HG03575 (cell line): ENCODE measurements around the gene STAM2.
"Not testable (repeated sequence)": the region's sequence is repeated elsewhere in the genome, so short reads cannot be mapped to it uniquely, and the experiment has no call there.

ENCODE experiments used
- ATAC-seq: cut with Tn5 transposase; IDR thresholded peaks from one replicate; pipeline ENCODE4 v1.9.1; 2021; ENCODE audit not compliant: unreplicated experiment, insufficient number of reproducible peaks, low FRiP score; ENCODE audit errors: extremely low read depth

STAM2 gene

GRCh38 chr2:152175368-152176112 lies at the start of gene STAM2:
TSS of gene STAM2 (minus strand) at chr2:152175763. CDS start at chr2:152175642, 121 bp downstream.
- peak; percentile 49 for ATAC-seq

DNA sequence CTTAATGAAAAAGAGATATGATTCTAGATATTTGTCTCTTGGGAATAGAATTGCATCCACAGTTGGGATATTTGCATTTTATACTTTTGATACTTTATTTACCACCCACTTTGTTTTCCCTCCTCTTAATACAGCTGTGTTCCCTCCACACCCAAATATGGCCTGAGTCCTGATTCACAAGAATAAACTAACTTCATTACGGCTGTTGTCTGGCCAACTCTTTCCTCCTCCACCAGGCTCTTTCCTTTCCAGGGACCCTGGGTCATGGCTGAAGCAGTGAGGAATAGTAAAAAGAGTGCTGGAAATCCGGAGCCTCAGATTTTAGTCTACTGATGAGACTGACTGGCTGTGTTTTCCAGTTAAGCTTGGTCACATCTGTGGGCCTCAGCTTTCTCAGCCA lies 48.4 kb upstream of the STAM2 start:
- no peak for ATAC-seq

DNA sequence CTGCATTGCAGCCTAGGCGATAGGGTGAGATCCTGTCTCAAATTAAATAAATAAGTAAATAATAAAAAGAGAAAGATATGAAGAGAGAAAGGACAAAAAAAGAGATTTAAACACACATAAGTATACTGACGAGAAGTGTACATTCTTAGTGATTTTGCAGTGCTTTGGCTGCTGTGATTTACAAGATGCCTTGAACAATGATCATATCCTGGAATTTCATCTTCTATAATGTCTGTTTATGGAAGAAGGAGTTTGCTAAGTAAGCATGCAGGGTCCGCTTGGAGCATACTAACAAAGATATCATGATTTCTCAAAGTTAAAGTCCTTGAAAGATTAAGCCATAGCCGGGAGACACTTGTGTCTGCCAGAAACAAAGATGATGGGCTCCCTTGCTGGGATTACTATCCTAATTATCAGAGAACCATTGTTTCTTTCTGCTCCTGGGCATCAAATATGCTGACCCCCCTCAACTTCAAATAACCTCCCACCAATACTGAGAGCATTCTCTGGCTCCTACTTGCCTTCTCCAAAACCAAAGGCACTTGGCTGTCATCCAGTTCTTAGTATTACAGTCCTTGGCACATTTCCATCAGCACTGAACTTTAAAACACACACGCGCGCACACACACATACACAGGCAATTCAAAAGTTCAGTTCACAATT lies 47.5 kb upstream of the STAM2 start:
- no peak for ATAC-seq

DNA sequence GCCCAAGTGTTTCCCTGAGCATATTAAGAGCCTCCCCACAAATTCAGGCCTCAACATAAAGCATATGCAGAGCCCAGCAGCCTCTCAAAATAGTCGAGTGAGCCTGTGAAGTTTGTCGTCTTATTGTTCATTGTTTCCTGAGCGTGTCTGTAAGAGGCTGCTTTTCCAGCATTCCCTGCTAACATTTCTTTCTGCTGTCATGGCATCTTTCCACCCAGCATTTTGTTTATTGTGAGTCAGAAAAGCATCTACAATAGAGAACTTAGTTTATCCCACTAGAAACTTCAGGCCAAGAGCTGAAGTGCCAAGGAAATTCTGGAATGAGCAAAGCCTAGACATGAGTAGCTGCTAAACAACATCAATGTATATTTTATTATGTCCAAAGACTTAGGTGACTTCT lies 46.3 kb upstream of the STAM2 start:
- ATAC-seq = no peak

- ATAC-seq = no peak
Measured at GRCh38 chr2:152219077-152219828, 43.7 kb upstream of the STAM2 start.

GRCh38 chr2:152201466-152201830 lies 25.9 kb upstream of the STAM2 start:
- no peak for ATAC-seq

DNA sequence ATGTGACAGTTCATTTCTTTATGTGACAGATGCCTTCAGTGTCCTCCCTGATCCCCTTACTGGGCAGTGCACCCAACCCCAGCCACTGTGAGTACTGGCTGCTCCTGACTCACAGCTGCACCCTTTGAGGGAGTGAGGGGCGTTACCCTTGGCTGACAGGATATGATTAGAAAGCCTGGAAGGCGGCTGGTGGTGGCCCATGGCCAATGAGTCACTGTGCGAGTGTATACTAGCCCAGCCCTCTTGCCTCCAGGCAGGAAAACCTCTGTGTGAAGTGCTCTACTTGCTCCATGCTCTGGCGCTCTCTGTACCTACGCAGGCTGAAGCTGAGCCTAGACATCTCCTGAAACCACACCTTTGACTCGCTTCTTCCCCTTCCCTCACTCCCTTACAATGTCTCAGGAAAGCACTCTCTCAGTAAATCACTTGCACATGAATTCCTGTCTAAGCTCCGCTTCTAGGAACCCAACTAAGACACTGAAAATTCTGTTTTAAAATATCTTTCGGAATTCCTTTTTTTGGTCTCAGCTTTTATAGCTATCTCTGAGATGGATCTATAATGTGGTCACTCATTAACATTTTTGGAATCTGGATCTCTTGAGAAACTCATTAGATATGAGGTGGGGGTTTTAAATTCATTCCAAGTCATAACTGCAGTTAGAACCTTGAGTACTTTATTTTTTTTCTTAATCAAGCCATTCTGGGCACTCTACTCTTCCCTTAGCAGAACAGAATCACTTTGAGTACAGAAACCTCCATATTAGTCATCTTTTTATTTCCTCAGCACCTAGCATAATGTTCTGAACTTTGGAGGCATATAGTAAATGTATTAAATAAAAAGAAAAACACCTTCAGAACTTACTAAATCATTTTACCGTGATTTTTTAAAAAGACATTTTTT lies 25.3 kb upstream of the STAM2 start:
- ATAC-seq = no peak

DNA sequence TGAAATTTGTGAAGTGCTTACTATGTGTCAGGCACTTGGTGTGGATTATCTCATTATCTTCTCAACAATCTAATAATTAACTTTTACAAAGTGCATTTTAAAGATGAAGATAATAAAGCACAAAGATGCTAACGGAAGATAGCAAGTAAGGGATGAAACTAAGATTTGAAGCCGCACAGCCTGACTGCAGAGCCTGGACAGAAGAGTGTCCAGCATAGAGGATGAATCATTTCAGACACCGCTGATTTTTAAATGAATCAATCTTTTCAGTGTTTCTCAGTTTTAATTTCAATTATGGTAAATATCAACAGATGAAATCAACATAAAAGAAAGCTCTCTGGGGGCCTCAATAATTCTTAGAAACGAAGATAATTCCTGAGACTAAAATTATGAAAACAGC lies 24.5 kb upstream of the STAM2 start:
- ATAC-seq = no peak

DNA sequence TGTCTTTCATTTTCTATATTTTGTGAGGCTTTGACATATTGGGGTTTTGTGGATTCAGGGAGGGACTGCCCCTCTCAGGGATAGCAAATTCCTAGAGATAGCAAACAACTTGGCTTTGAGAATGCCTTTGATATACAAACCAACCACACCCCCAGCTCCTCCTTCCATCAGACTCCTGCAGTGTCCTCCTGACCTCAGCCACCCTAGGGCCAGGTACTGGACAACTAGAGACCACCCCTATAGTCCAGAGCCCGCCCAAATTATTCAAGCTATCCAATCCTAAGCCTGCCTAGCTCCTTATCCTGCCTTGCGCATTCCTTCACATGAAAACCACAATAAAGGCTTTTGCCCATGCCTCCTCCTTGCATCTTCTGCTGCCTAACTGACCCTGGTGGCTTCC lies 22.9 kb upstream of the STAM2 start:
- ATAC-seq = no peak

- not testable (repeated sequence) for ATAC-seq
Measured at GRCh38 chr2:152197508-152198284, 22.1 kb upstream of the STAM2 start.

GRCh38 chr2:152189622-152190495 lies 14.3 kb upstream of the STAM2 start:
- ATAC-seq = no peak

DNA sequence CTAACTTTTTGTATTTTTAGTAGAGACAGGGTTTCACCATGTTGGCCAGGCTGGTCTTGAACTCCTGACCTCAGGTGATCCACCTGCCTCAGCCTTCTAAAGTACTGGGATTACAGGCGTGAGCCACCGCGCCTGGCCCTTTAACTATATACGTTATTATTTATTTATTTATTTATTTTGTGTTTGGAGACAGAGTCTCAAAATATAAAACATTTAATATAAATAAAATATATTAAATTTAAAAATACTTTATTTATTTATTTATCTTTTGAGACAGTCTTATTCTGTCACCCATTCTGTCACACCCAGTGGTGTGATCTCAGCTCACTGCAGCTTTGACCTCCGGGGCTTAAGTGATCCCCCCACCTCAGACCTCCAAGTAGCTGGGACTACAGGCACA lies 11.2 kb upstream of the STAM2 start:
- ATAC-seq = not testable (repeated sequence)

DNA sequence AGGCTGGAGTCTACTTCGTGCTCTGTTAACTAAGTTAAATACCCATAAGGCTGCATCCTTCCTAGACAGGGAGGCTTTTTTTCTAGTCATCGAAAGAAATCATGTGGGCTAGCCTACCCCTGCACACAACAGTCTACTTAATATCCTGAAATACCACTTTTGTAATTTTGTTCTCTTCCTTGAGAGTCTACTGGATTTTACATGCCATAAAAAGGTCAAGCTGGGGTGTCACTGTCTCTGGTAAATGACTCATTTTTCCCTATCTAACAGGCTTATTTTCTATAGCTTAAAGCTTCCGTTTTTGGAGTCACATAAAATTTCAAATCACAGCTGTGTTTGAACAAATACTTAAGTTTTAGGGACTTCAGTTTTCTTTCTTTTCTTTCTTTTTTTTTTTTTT lies 10.7 kb upstream of the STAM2 start:
- ATAC-seq = no peak

GRCh38 chr2:152183401-152184073 lies 8.0 kb upstream of the STAM2 start:
- no peak for ATAC-seq

DNA sequence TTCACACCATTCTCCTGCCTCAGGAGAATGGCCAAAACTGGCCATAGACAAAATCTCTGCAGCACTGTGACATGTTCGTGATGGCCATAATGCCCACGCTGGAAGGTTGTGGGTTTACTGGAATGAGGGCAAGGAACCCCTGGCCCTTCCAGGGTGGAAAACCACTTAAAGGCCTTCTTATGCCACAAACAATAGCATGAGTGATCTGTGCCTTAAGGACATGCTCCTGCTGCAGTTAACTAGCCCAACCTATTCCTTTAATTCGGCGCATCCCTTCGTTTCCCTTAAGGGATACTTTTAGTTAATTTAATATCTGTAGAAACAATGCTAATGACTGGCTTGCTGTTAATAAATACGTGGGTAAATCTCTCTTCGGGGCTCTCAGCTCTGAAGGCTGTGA lies 2.1 kb upstream of the STAM2 start:
- ATAC-seq = not testable (repeated sequence)

- ATAC-seq = no peak
Measured at GRCh38 chr2:152176113-152176714, 651 bp upstream of the STAM2 start.

GRCh38 chr2:152175012-152175367 lies 573 bp downstream of the STAM2 start:
- ATAC-seq = peak; percentile 9
